Colon (tissue), 2 donors: Measurements from ENCODE around the gene CAMTA2.

Experiments used
- FAIRE-seq: peaks from 2 replicates; lab custom pipeline; 2012; peaks lifted over from hg19 to GRCh38; lab: Jason Lieb, UNC
- donor health status: control.
- donor health status: control.

Gene CAMTA2

DNA sequence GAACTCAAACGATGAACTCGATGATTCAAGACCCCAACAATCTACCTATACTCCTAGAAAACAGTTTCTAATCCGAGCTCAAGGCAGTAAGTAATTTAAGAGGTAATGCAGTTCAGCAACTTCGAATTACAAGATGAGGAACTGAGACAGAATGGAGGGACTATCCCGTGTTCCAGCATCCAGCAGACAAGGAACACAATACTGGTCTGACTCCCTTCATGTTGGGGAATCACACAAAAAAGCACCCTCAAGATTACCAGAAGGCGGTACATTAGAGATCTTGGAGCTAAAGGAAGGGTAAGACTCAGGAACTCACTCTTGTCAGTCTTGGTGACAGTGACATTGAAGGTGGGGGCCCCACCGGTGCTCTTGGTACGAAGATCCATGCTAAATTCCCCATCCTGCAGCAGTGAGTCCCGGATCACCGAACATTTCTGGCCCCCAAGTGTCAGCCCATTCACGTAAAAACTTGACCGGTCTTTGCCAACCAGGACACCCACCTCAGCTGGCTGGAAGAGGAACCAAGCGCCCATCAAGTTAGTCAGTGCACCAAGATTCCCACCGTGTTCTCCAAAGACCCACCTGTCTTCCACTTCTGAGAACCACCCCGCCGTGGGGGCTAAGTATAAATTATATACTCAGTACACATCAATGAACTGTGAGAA, 41.0 kb downstream of the CAMTA2 start:
- no peak for FAIRE-seq

DNA sequence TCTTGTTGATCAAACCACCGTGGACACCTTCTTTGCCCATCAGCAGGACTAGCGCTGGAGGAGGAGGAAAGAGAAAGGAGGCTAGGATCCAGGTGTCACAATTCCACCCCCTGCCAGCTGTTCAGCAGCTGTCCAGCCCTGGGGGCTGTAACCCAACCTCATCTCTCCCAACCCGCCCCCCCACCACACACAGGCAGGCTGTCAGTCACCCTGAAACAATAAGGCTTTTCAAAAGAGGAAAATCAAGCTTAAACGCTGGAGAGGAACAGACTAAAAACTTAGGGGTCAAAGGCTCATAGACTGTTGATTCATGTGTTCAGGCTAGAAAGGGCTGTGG, 41.6 kb downstream of the CAMTA2 start:
- FAIRE-seq, result no peak

DNA sequence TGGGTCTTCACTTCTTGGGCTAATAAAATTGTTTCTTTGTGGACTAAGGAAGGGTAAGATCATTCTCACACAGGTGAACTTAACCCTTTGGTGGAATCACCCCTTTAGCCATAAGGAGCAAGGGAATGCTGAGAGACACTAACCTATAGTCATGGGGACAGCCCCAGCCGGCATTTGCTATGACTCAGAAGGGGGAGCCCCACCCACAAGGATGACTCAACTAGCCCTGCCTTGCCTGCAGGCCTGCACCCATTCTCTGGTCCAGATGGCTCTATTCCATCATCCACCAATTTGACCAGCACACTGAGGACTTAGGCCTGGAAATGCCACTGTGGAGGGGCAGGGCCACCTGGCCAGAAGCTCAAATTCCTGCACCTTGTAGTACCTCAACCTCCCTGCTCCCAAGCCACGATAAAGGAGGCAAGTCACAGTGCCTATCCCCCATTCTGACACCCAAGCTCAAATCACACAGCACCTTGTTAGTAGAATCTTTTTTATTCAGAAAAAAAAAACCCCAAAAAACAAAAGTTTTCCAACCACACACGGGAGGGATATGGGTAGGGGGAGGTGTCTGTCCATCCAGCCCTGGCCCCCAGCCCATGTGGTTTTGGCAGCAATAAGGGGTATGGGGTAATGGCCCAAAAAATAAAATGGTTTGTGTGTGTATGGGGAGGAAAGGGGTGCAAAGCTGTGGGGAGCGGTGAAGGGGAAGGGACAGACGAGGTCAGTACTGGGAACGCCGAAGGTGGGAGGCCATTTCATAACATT, 42.1 kb downstream of the CAMTA2 start:
- FAIRE-seq, result no peak

DNA sequence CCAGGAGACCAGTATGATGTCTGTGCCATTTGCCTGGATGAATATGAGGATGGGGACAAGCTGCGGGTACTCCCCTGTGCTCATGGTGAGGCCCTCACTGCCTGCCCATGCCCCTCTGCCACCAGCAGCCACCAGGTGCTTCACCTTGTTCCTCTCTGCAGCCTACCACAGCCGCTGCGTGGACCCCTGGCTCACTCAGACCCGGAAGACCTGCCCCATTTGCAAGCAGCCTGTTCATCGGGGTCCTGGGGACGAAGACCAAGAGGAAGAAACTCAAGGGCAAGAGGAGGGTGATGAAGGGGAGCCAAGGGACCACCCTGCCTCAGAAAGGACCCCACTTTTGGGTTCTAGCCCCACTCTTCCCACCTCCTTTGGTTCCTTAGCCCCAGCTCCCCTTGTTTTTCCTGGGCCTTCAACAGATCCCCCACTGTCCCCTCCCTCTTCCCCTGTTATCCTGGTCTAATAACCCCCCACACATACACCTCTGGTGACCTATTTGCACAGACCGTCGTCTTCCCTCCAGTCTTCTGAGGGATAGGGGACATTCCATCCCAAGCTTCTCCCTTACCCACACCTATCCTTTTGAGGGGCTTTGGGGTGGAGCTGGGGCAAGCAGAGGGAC, 42.8 kb downstream of the CAMTA2 start:
- no peak for FAIRE-seq

DNA sequence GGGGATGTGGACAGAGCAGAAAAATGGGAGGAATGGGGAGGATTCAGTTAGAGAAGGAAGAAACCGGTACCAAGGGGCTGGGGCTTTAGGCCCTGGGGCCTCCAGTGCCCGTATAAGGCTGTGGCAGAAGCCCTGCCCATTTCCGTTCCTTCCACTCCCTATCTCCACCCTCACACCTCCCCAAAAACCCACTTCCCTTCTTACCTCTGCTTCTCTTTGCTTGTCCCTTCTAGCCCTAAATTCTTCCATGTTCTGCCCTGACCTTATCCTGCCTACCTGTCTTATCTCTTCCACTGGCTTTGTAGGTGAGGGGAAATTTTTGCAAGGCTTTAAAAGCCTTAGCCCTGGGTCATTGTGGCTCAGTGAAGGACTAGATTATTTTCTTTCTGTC, 43.3 kb downstream of the CAMTA2 start:
- no peak for FAIRE-seq

DNA sequence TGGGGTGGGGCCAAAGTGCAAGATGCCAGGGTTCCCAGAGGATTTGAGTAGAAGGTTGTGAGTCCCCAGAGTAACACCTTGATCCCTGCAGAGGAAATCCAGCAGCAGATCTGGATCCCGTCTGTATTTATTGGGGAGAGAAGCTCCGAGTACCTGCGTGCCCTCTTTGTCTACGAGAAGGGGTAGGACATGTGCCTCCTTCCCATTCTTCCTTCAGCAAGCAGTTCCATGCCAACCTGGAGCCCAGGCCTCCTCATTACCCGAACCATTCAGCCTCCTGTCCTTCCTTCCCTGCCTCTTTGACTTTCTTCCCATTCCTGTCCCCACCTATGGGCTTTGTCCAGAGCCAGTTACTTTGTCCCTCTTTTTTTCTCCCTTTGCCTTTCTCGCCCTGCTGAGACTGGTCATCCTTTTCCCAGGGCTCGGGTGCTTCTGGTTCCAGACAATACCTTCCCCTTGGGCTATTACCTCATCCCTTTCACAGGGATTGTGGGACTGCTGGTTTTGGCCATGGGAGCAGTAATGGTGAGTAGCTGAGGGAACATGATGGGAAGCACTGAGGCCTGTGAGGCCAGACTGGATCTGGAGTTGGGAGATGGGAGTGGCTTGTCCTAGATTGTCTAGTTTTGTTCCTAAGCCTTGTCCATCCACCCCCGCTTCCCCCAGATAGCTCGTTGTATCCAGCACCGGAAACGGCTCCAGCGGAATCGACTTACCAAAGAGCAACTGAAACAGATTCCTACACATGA, 44.5 kb downstream of the CAMTA2 start:
- FAIRE-seq, result no peak

DNA sequence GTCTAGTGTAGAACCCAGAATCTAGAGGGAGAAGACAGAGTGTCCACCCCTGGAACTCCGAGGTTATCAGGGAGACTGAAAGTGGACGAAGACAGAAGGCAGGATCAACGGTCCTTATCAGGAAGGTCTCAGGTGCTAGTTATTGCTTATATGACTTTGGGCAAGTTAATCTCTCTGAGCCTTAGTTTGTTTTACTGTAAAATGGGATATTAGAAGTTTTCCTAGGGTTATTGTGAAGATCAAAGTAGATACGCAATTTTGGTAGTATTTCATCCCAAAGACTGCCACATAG, 46.2 kb downstream of the CAMTA2 start:
- FAIRE-seq, result no peak

DNA sequence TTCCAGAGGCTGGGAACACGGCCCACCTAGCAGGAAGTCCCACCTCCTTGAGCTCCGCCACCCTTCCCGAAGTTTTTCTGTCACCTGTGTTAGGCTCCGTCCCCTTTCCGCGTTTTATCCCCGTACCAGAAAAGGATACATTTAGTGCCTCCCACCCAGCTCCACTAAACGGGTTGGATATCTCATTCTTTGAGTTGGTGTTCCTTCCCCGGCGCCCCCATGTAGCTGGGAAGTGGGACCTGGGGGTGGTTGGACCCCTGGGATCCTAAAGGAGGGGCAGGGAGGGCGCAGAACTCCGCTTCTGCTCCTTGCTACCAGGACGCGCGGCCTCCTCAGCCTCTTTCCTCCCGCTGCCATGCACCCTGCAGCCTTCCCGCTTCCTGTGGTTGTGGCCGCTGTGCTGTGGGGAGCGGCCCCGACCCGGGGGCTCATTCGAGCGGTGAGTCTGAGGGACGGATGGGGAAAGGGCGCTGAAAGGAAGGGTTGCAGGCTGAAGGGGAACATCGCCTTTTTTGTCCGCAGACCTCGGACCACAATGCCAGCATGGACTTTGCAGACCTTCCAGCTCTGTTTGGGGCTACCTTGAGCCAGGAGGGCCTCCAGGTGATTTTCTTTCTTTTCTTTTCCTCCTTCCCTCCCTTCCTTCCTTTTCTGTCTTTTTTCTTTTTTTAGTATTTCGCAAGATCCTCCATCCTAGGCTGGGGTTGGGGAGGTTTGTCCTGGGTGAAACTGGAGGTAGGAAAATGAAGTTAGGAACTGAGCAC, 46.7 kb downstream of the CAMTA2 start:
- FAIRE-seq, result no peak

DNA sequence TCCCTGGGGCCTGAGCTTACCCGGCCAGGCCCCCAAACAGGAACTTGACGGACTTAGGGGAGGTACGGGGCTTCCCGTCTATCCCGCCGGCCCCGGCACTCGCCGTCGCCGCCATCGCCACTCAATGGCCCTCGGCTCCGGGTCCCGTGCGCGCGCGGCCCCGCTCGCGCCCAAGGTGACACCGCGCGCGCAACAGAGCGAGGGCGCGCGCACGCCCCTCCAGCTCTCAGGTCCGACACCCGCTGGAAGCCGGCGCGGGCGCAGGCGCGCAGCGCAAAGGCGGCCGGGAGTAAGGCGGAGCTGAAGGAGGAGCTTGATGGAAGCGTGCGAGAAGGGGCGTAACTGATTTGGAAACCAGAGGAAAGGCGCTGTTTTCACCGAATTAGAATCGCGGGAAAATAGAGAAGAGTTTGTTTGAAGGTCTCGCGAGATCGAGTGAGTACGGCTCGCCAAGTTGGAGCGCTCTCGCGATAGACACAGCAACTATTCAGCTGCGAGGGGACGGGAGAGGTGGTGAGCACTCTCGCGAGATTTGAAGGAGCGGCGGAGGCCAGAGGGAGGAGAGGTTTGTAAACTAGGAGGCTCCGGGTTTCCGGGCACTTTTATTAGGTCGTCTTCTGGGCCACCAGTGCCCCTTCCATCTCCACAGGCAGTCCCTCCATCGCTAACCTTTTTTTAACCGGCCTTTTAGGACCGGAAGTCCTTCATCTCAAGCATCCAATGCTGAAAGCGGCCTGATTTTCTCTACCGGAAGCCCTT, 47.5 kb downstream of the CAMTA2 start, which contains the start of the genes RNF167 and SLC25A11:
Gene RNF167, plus strand, starts transcription at position 473 of the 759 bp plus-strand sequence. CDS start 642 bp downstream, outside the sequence.
Gene SLC25A11, minus strand, starts transcription at position 251 of the 759 bp plus-strand sequence. Its CDS starts 136 bp downstream, at position 115.
- FAIRE-seq, result peak; percentile 18

DNA sequence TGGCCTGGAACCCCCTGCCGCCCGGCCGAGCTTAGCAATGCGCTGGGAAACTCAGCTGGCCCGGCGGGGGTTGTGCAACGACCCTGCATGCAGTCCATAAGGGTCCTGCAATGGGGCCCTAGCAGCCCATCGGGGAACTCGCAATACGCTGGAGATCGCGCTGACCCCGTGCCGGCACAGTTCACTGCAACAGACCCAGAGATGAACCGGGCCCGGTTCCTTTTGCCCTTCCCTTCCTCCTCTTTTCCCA, 48.0 kb downstream of the CAMTA2 start:
- no peak for FAIRE-seq

DNA sequence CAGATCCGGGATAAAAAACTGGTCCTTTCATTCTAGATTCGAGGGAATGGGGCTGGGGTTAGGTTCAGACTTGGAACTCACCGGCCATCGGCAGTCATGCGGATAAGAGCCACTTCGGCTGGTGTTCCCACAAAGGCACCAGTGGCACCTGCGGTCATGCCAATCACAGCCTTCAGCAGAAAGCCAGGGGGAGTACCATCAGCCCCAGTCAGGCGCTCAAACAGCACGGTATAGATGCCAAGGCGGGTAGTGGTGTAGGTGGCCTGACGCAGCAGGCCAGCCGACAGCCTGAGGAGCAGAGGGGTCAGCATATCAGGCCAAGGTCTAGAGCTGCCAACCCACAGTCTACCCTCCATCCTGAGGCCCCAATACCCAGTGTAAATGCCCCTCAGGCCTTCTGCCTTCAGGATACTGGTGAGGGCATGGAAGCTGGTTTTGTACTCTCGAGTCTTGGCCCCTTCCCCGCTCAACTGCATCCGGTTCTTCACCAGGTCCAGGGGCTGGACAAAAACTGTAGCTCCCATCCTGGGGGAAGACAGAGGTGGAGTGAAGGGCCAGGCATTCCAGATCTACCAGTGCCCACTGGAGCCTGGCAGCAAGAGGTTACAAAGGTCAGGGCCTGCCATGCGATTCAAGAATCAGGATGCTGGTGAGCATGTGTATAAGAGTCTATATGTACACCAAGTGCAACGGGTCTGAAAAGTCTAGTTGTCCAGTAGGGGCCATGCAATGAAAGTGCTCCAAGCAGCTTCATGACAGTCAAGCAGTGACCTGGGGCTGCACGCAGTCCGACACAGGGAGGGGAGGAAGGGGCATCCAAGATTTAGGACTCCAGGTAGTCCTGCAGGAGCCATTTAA, 48.6 kb downstream of the CAMTA2 start:
- FAIRE-seq, result no peak

DNA sequence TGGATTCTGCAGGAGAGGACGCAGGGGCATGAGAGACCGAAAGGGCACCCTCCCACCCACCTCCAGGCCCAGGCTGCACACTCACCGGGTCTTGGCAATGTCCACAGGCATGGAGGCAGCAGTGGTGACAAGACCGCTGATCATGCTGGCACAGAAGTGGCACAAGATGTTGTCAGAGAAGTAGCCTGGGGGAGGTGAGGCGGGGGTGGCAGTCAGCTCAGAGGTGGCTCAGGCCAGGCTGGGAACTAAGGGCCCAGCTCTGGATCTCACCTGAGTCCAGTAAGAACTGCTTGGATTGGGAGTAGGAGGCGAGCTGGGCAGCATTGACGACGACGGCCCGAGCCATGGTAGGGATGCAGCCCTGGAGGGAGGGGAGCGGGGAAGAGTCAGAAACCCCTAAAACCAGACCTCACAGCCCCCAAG, 49.4 kb downstream of the CAMTA2 start:
- FAIRE-seq, result no peak

DNA sequence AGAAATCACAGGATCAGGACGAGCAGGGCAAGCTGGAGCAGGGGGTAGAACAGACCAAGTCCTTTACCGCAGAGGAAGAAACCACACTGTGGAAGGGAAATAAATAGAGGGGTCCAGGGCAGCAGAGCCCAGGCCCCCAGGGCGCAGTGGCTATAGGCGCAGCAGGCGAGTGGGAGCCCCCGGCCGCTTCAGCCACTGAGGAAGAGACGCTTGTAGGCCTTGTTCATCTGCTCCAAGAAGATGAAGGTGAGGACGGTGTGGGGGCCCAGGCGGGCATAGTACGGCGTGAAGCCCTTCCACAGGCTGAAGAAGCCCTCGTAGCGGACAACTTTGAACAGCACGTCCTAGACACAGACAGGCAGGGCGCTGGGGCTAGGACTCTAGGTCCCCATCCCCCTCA, 49.9 kb downstream of the CAMTA2 start:
- no peak for FAIRE-seq

DNA sequence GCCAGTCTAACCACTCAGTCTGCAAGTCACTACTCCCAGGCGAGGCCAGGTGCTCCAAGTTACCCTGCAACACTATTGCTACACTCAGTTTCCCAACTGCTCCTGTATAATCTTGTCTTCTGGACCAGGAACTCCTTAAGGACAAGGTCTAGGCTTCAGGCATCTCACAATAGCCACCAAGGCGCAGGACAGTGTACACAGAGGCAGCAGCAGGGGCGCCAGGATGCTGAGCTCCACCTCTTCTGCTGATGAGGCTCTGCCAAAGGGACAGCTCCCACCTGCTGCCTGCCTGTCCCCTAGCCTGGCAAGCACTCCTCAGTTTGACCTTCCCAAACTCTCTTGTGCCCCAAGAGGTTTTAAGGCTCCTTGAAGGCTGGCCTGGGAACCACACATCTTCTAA, 51.0 kb downstream of the CAMTA2 start:
- no peak for FAIRE-seq

DNA sequence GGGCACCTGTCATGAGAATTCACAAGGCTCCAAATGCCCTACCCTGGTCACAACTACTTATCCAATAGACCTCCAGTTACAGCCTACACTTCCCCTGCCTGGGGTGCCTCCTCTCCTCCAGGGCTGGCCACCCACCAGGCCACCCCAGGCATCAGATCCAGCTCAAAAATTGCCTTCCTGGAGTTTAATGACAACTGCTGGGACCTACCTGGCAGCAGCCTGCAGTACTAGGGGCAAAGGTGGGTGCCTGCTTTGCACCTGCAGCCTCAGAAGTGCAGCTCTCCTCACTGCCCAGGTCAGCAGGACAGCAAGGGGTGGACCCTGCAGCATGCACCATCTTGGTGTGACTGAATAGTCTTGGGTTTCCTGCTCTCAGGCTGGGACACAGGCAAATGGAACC, 51.8 kb downstream of the CAMTA2 start:
- FAIRE-seq, result no peak

DNA sequence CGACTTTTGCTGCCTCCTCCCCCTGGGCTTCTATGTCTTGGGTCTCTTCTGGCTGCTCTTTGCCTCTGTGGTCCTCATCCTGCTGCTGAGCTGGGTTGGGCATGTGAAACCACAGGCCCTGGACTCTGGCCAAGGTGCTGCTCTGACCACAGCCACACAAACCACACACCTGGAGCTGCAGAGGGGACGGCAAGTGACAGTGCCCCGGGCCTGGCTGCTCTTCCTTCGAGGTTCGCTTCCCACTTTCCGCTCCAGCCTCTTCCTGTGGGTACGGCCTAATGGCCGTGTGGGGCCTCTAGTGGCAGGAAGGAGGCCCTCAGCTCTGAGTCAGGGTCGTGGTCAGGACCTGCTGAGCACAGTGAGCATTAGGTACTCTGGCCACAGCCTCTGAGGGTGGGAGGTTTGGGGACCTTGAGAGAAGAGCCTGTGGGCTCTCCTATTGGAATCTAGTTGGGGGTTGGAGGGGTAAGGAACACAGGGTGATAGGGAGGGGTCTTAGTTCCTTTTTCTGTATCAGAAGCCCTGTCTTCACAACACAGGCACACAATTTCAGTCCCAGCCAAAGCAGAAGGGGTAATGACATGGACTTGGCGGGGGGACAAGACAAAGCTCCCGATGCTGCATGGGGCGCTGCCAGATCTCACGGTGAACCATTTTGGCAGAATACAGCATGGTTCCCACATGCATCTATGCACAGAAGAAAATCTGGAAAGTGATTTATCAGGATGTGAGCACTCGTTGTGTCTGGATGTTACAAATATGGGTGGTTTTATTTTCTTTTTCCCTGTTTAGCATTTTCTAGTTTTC, 53.1 kb downstream of the CAMTA2 start:
- FAIRE-seq, result no peak

DNA sequence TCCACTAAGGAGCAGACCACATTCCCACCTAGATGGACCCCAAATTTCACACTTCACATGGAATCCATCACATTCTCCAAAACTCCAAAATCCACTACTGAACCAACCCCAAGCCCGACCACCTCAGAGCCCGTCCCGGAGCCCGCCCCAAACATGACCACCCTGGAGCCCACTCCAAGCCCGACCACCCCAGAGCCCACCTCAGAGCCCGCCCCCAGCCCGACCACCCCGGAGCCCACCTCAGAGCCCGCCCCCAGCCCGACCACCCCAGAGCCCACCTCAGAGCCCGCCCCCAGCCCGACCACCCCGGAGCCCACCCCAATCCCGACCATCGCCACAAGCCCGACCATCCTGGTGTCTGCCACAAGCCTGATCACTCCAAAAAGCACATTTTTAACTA, 53.8 kb downstream of the CAMTA2 start:
- no peak for FAIRE-seq

DNA sequence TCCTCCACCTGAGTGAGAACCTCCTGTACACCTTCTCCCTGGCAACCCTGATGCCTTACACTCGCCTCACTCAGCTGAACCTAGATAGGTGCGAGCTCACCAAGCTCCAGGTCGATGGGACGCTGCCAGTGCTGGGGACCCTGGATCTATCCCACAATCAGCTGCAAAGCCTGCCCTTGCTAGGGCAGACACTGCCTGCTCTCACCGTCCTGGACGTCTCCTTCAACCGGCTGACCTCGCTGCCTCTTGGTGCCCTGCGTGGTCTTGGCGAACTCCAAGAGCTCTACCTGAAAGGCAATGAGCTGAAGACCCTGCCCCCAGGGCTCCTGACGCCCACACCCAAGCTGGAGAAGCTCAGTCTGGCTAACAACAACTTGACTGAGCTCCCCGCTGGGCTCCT, 54.7 kb downstream of the CAMTA2 start:
- FAIRE-seq, result no peak

DNA sequence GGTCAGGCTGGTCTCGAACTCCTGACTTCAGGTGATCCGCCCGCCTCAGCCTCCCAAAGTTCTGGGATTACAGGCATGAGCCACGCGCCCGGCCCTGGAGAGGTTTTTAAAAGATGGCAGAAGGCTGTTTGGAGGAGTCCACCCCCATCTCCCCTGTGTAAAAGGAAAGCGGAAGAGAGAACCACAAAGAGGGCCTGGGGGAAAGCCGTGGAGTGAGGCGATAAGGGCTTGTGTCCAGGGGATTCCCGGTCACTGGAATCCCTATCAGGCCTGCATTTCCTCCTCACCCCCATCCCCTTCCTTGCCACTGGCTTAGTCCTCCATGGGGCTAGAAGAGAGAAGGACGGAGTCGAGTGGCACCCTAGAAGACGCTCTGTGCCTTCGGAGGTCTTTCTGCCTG, 55.5 kb downstream of the CAMTA2 start, which contains the start of gene GP1BA:
Gene GP1BA, plus strand, starts transcription at position 315 of the 400 bp plus-strand sequence. CDS start 328 bp downstream, outside the sequence.
- FAIRE-seq, result no peak

DNA sequence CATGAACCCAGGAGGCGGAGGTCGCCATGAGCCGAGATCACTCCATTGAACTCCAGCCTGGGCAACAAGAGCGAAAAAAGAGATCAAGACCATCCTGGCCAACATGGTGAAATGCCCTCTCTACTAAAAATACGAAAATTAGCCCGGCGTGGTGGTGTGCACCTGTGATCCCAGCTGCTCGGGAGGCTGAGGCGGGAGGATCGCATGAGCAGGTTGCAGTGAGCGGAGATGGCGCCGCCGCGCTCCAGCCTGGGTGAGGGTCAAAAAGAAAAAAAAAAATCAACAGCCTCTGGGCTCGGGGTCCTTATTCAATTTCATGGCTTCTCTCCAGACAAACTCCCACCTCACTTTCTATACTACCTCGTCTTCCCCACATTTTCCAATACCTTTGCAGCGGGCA, 58.6 kb downstream of the CAMTA2 start:
- no peak for FAIRE-seq
